Fibroblast of villous mesenchyme (primary cell): ENCODE results near the gene ASB16. TPM values are rescaled to one million over a fixed set of nuclear protein-coding genes. Genes with fewer than 3 reads are reported as not detected.

ENCODE experiments used
- DNase-seq: peaks from one replicate; pipeline ENCODE4 v3.0.0-alpha.2; 2010; ENCODE audit warnings: low read depth
- H3K4me3 ChIP-seq: 2 replicates; pipeline ENCODE4 v1.5.1; 2011; ENCODE audit warnings: low read depth, mild to moderate bottlenecking, low read length
- total RNA-seq: library from RNA; depleted of rRNA; stranded (reverse); fragments of >200 nt; gene quantifications from 2 replicates; pipeline ENCODE4 v1.2.3, GENCODE V29; 2012
- TF ChIP-seq, protein P1 (sequence below): IDR thresholded peaks from 2 replicates; pipeline ENCODE4 v1.5.1; 2012; ENCODE audit warnings: low read depth, mild to moderate bottlenecking, low read length; ENCODE audit not compliant: insufficient read depth

ASB16 gene
- total RNA-seq, 1 donor: not detected

- TF ChIP-seq, protein P1, sequence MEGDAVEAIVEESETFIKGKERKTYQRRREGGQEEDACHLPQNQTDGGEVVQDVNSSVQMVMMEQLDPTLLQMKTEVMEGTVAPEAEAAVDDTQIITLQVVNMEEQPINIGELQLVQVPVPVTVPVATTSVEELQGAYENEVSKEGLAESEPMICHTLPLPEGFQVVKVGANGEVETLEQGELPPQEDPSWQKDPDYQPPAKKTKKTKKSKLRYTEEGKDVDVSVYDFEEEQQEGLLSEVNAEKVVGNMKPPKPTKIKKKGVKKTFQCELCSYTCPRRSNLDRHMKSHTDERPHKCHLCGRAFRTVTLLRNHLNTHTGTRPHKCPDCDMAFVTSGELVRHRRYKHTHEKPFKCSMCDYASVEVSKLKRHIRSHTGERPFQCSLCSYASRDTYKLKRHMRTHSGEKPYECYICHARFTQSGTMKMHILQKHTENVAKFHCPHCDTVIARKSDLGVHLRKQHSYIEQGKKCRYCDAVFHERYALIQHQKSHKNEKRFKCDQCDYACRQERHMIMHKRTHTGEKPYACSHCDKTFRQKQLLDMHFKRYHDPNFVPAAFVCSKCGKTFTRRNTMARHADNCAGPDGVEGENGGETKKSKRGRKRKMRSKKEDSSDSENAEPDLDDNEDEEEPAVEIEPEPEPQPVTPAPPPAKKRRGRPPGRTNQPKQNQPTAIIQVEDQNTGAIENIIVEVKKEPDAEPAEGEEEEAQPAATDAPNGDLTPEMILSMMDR: no peak
- peak overlapping the region; percentile 64 for H3K4me3 ChIP-seq
- DNase-seq: no peak
Observed at GRCh38 chr17:44217738-44218343, 47.3 kb downstream of the ASB16 start.

GRCh38 chr17:44218344-44219107 is 48.0 kb downstream of the ASB16 start:
- TF ChIP-seq, protein P1: peak; percentile 56
- H3K4me3 ChIP-seq: peak overlapping the region; percentile 86
- peak; percentile 92 for DNase-seq

DNA sequence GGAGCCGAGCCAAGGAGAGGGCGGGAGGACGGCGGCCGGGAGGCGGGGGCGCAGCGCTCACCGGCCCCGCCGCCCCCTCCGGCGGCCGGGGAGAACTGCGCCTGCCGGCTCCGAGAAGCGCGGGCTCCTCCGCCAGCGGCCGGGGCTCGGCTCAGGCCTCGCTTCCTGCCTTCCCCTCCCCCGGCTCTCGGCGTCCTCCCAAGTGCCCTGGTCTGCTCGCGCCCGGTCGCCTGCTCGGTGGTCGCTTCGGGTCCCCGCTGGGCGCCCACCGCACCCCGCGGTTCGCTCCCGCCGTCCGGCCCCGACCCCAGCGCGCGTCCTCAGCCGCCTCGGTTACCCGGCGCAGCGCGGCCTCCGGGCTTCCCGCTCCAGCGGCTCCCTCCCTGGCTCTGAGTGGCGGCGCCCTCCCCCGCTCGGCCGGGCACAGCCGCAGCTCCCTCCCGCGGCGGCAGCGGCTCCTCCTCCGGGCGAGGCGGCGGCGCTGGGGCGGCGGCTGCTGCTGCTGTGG is 48.7 kb downstream of the ASB16 start:
- TF ChIP-seq, protein P1: peak; percentile 29
- DNase-seq: peak; percentile 67

GRCh38 chr17:44219616-44220212 is 49.2 kb downstream of the ASB16 start, which contains the start of gene UBTF:
Gene UBTF (minus strand): TSS chr17:44219675. CDS start chr17:44218229, 1,446 bp downstream.
- peak; percentile 63 for DNase-seq
- peak within 1 kb of the TSS; percentile 86 for H3K4me3 ChIP-seq

More for the DNA sequence above, 48.7 kb downstream of the ASB16 start:
- peak overlapping the region; percentile 86 for H3K4me3 ChIP-seq

DNA sequence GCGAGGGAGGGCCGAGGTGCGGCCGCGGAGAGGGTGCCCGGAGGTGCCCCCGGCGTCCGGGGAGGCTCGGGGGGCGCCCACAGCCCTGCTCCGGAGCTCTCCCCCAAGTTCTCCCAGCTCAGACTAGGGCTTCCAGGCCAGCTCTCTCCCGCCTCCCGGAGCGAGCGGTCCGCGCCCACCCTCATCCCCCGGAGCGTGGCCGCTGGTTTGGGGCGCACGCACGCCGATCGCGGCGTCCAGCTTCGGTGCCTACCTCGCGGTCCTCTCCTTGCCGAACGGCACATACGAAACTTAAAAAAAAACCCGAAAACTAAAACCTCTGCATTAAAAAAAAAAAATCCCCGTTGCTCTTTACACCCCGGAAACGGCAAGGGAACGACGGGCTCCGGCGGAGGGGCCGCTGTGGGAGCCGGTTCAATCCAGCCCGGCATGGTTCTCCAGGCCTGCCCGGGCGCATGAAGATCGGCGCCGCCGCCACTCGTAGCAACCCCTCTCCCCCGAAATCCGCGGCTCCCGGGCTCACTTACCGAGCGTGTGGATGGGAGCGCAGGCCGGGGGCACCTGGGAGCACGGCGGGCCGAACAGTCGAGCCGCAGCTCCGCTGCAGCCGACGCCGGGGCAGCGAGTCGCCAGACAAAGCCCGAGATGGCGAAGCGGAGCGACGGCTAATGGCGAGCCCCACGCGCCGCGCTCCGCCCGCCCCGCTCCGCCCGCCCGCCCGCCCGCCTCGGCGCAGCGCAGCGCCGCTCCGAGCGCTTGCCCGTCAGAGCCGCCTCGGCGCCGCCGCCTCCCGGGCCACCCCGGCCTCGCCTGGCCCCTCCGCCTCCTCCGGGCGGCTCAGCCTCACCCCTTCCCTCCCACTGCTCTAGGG is 49.9 kb downstream of the ASB16 start:
- peak overlapping the region; percentile 86 for H3K4me3 ChIP-seq
- peak; percentile 54 for DNase-seq
- TF ChIP-seq, protein P1: no peak

More at GRCh38 chr17:44219616-44220212, 49.2 kb downstream of the ASB16 start, which contains the start of gene UBTF:
- TF ChIP-seq, protein P1: no peak
